Measurements from ENCODE around the gene RALA. TPM values are rescaled to one million over a fixed set of nuclear protein-coding genes. Genes with fewer than 3 reads are reported as not detected.
"Not testable (repeated sequence)": the region's sequence is repeated elsewhere in the genome, so short reads cannot be mapped to it uniquely, and the experiment has no call there.

Gene RALA
- total and polyA plus RNA-seq, 4 donors = 9.6 to 27.2 (median 19.3) TPM

GRCh38 chr7:39667341-39667923 lies 44.1 kb downstream of the RALA start:
- no peaks in the 10 kb centered on the region for H3K9me3 ChIP-seq (ENCODE audit: control insufficient read depth, low read length)
- ATAC-seq (ENCODE audit: low FRiP score) = no peak
- intact Hi-C loops (cut with DNase I) = no loop called here
- WGBS, 2 donors = 68 to 74% methylated on average over 3 of the region's 3 CpGs
- H3K27me3 ChIP-seq (ENCODE audit: control insufficient read depth in 1 of 2, insufficient read depth in 2 of 2, low read length in 1 of 2) = no peaks in the 10 kb centered on the region
- H3K36me3 ChIP-seq (ENCODE audit: control insufficient read depth in 1 of 2, insufficient read depth in 2 of 2, low read length in 1 of 2) = no peaks in the 10 kb centered on the region
- no peak for DNase-seq
- H3K27ac ChIP-seq (ENCODE audit: low read depth in 1 of 2, low read length in 2 of 2) = no peak overlapping the region
- no peak overlapping the region for H3K4me3 ChIP-seq (ENCODE audit: low read length in 2 of 2)
- peaks cover 0 to 2% of the 10 kb centered on the region in 2 donors for H3K4me1 ChIP-seq (ENCODE audit: control insufficient read depth in 1 of 2, insufficient read depth in 2 of 2, low read length in 2 of 2)

- 93 to 94% methylated on average over 4 of the region's 4 CpGs for WGBS, 2 donors
These were observed 44.9 kb downstream of the RALA start for GRCh38 chr7:39668280-39668679.

GRCh38 chr7:39670052-39670451 lies 46.7 kb downstream of the RALA start:
- no peak overlapping the region for H3K4me3 ChIP-seq (ENCODE audit: low read length in 2 of 2)
- ATAC-seq (ENCODE audit: low FRiP score) = no peak
- no peak overlapping the region for H3K27ac ChIP-seq (ENCODE audit: low read depth in 1 of 2, low read length in 2 of 2)
- no peaks in the 10 kb centered on the region for H3K36me3 ChIP-seq (ENCODE audit: control insufficient read depth in 1 of 2, insufficient read depth in 2 of 2, low read length in 1 of 2)
- peaks cover 0 to 5% of the 10 kb centered on the region in 2 donors for H3K4me1 ChIP-seq (ENCODE audit: control insufficient read depth in 1 of 2, insufficient read depth in 2 of 2, low read length in 2 of 2)
- WGBS, 2 donors = 95 to 97% methylated on average over 2 of the region's 2 CpGs
- DNase-seq = no peak
- no peaks in the 10 kb centered on the region for H3K27me3 ChIP-seq (ENCODE audit: control insufficient read depth in 1 of 2, insufficient read depth in 2 of 2, low read length in 1 of 2)
- no peaks in the 10 kb centered on the region for H3K9me3 ChIP-seq (ENCODE audit: control insufficient read depth, low read length)
- intact Hi-C loops (cut with DNase I) = no loop called here

More at GRCh38 chr7:39668280-39668679, 44.9 kb downstream of the RALA start:
- H3K9me3 ChIP-seq (ENCODE audit: control insufficient read depth, low read length); H3K36me3 ChIP-seq (ENCODE audit: control insufficient read depth in 1 of 2, insufficient read depth in 2 of 2, low read length in 1 of 2); ATAC-seq (ENCODE audit: low FRiP score); DNase-seq; H3K27me3 ChIP-seq (ENCODE audit: control insufficient read depth in 1 of 2, insufficient read depth in 2 of 2, low read length in 1 of 2); H3K27ac ChIP-seq (ENCODE audit: low read depth in 1 of 2, low read length in 2 of 2); H3K4me1 ChIP-seq (ENCODE audit: control insufficient read depth in 1 of 2, insufficient read depth in 2 of 2, low read length in 2 of 2); intact Hi-C loops (cut with DNase I); H3K4me3 ChIP-seq (ENCODE audit: low read length in 2 of 2): not testable (repeated sequence)

- ATAC-seq (ENCODE audit: low FRiP score) = no peak
- WGBS, 2 donors = 0 to 45% methylated on average over 1 of the region's 1 CpG
These were observed 47.6 kb downstream of the RALA start for GRCh38 chr7:39670934-39671333.

DNA sequence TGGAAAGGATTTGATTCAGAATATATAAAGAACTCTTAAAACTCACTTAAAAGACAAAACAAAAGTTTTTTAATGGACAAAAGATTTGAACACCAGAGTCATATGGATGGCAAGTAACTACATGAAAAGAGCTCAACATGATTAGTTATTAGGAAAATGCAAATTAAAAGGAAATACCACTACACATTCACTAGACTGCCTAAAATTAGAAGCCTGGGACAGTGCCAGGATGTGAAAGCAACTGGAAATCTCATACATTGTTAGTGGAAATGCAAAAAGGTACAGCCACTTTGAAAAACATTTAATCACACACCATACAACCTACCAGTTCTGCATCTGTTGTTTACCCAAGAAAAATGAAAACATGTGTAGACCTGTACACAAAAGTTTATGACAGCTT lies 48.8 kb downstream of the RALA start:
- ATAC-seq (ENCODE audit: low FRiP score) = no peak
- Histone ChIP-seq H3K27ac (ENCODE audit: low read depth in 1 of 2, low read length in 2 of 2) (no peak overlapping the region), H3K36me3 (ENCODE audit: control insufficient read depth in 1 of 2, insufficient read depth in 2 of 2, low read length in 1 of 2) (no peaks in the 10 kb centered on the region), H3K4me1 (ENCODE audit: control insufficient read depth in 1 of 2, insufficient read depth in 2 of 2, low read length in 2 of 2) (peaks cover 0 to 5% of the 10 kb centered on the region in 2 donors), H3K4me3 (ENCODE audit: low read length in 2 of 2) (no peak overlapping the region), H3K27me3 (ENCODE audit: control insufficient read depth in 1 of 2, insufficient read depth in 2 of 2, low read length in 1 of 2) (no peaks in the 10 kb centered on the region), H3K9me3 (ENCODE audit: control insufficient read depth, low read length) (no peaks in the 10 kb centered on the region)
- no peak for DNase-seq
- intact Hi-C loops (cut with DNase I) = no loop called here

More at GRCh38 chr7:39670934-39671333, 47.6 kb downstream of the RALA start:
- H3K9me3 ChIP-seq (ENCODE audit: control insufficient read depth, low read length) = no peaks in the 10 kb centered on the region
- intact Hi-C loops (cut with DNase I) = no loop called here
- no peak overlapping the region for H3K4me3 ChIP-seq (ENCODE audit: low read length in 2 of 2)
- no peaks in the 10 kb centered on the region for H3K27me3 ChIP-seq (ENCODE audit: control insufficient read depth in 1 of 2, insufficient read depth in 2 of 2, low read length in 1 of 2)
- H3K4me1 ChIP-seq (ENCODE audit: control insufficient read depth in 1 of 2, insufficient read depth in 2 of 2, low read length in 2 of 2) = peaks cover 0 to 5% of the 10 kb centered on the region in 2 donors
- no peak for DNase-seq
- H3K27ac ChIP-seq (ENCODE audit: low read depth in 1 of 2, low read length in 2 of 2) = no peak overlapping the region
- H3K36me3 ChIP-seq (ENCODE audit: control insufficient read depth in 1 of 2, insufficient read depth in 2 of 2, low read length in 1 of 2) = no peaks in the 10 kb centered on the region

GRCh38 chr7:39673868-39674267 lies 50.5 kb downstream of the RALA start:
- WGBS, 2 donors = 94 to 98% methylated on average over 3 of the region's 3 CpGs
- no peak overlapping the region for H3K4me3 ChIP-seq (ENCODE audit: low read length in 2 of 2)
- no peaks in the 10 kb centered on the region for H3K36me3 ChIP-seq (ENCODE audit: control insufficient read depth in 1 of 2, insufficient read depth in 2 of 2, low read length in 1 of 2)
- no peak for DNase-seq
- ATAC-seq (ENCODE audit: low FRiP score) = no peak
- intact Hi-C loops (cut with DNase I) = no loop called here
- H3K27ac ChIP-seq (ENCODE audit: low read depth in 1 of 2, low read length in 2 of 2) = no peak overlapping the region
- H3K27me3 ChIP-seq (ENCODE audit: control insufficient read depth in 1 of 2, insufficient read depth in 2 of 2, low read length in 1 of 2) = no peaks in the 10 kb centered on the region
- peaks cover 0 to 3% of the 10 kb centered on the region in 2 donors for H3K4me1 ChIP-seq (ENCODE audit: control insufficient read depth in 1 of 2, insufficient read depth in 2 of 2, low read length in 2 of 2)
- H3K9me3 ChIP-seq (ENCODE audit: control insufficient read depth, low read length) = no peaks in the 10 kb centered on the region

DNA sequence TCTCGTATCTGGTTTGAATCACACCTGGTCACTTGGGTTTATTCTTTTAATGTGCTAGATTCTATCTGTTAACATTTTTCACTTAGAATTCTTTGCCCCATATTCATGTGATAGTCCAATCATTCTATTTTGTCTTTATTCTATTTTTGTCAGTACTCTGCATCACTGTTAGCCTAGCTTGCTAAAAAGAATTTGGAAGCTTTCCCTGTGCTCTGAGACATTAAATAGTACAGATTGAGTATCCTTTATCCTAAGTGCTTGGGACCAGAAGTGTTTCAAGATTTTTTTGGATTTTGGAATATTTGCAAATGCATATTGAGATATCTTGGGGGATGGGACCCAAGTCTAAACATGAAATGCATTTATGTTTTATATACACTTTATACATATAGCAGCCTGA lies 51.0 kb downstream of the RALA start:
- no peaks in the 10 kb centered on the region for H3K9me3 ChIP-seq (ENCODE audit: control insufficient read depth, low read length)
- H3K27ac ChIP-seq (ENCODE audit: low read depth in 1 of 2, low read length in 2 of 2) = no peak overlapping the region
- H3K4me3 ChIP-seq (ENCODE audit: low read length in 2 of 2) = no peak overlapping the region
- 41 to 47% methylated on average over 1 of the region's 1 CpG for WGBS, 2 donors
- ATAC-seq (ENCODE audit: low FRiP score) (no peak), DNase-seq (no peak)
- peaks cover 0 to 3% of the 10 kb centered on the region in 2 donors for H3K4me1 ChIP-seq (ENCODE audit: control insufficient read depth in 1 of 2, insufficient read depth in 2 of 2, low read length in 2 of 2)
- no peaks in the 10 kb centered on the region for H3K27me3 ChIP-seq (ENCODE audit: control insufficient read depth in 1 of 2, insufficient read depth in 2 of 2, low read length in 1 of 2)
- H3K36me3 ChIP-seq (ENCODE audit: control insufficient read depth in 1 of 2, insufficient read depth in 2 of 2, low read length in 1 of 2) = no peaks in the 10 kb centered on the region
- intact Hi-C loops (cut with DNase I) = no loop called here

GRCh38 chr7:39676346-39676745 lies 53.0 kb downstream of the RALA start:
- Histone ChIP-seq H3K27ac (ENCODE audit: low read depth in 1 of 2, low read length in 2 of 2) (no peak overlapping the region), H3K27me3 (ENCODE audit: control insufficient read depth in 1 of 2, insufficient read depth in 2 of 2, low read length in 1 of 2) (no peaks in the 10 kb centered on the region), H3K4me1 (ENCODE audit: control insufficient read depth in 1 of 2, insufficient read depth in 2 of 2, low read length in 2 of 2) (peaks cover 0 to 3% of the 10 kb centered on the region in 2 donors), H3K9me3 (ENCODE audit: control insufficient read depth, low read length) (no peaks in the 10 kb centered on the region), H3K4me3 (ENCODE audit: low read length in 2 of 2) (no peak overlapping the region), H3K36me3 (ENCODE audit: control insufficient read depth in 1 of 2, insufficient read depth in 2 of 2, low read length in 1 of 2) (no peaks in the 10 kb centered on the region)
- intact Hi-C loops (cut with DNase I) = no loop called here
- ATAC-seq (ENCODE audit: low FRiP score) = no peak
- WGBS, 2 donors = 86 to 89% methylated on average over 2 of the region's 2 CpGs
- no peak for DNase-seq

DNA sequence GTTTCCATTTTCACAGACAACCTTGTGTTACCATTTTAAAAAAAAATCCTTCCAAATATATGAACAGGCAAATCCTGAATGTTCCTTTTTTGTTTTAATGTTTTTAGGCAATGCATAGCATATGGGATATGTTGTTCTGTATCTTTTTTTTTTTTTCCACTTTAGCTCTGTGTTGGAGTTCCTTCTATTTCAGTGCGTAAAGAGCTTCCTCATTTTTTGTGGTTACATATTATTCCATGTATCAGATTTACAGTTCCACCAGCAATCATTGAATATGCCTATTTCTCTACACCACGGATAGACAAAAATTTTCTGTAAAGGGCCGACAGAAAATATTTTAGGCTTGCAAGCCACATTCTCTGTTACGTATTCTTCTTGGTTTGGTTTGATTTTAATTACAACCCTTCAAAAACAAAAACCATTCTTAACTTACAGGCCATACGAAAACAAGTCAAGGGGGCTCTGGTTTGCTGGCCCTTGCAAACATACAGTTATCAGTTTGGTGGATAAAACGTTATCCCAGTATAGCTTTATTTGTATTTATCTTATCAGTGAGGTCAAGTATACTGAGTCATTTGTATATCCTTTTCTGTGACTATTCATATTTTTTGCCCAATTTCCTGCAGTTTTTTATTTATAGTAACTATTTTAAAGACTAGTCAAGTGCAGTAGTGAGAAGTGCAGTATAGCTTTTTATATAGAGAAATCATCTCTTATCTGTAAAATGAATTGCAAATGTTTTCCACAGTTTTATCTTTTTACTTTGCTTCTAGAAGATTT lies 55.7 kb downstream of the RALA start:
- intact Hi-C loops (cut with DNase I) = no loop called here
- no peak for ATAC-seq (ENCODE audit: low FRiP score)
- WGBS, 2 donors = 64 to 66% methylated on average over 6 of the region's 6 CpGs

More for the DNA sequence above, 55.7 kb downstream of the RALA start:
- Histone ChIP-seq H3K27me3 (ENCODE audit: control insufficient read depth in 1 of 2, insufficient read depth in 2 of 2, low read length in 1 of 2) (no peaks in the 10 kb centered on the region), H3K4me1 (ENCODE audit: control insufficient read depth in 1 of 2, insufficient read depth in 2 of 2, low read length in 2 of 2) (peaks cover 0 to 9% of the 10 kb centered on the region in 2 donors), H3K36me3 (ENCODE audit: control insufficient read depth in 1 of 2, insufficient read depth in 2 of 2, low read length in 1 of 2) (no peaks in the 10 kb centered on the region), H3K9me3 (ENCODE audit: control insufficient read depth, low read length) (no peaks in the 10 kb centered on the region), H3K4me3 (ENCODE audit: low read length in 2 of 2) (no peak overlapping the region), H3K27ac (ENCODE audit: low read depth in 1 of 2, low read length in 2 of 2) (no peak overlapping the region)
- DNase-seq = no peak

All from aorta (tissue), 5 donors.